NCI-H2196 treated with DMSO at 0.1 percent for 48 hours (cell line): ENCODE results near the gene TDRD7.

ENCODE experiments used
- DNase-seq: peaks from one replicate; lab custom pipeline; 2025; ENCODE audit not compliant: unreplicated experiment; lab: John Stamatoyannopoulos, UW

Gene TDRD7

GRCh38 chr9:97502984-97503861, 91.3 kb downstream of the TDRD7 start:
- no peak for DNase-seq

GRCh38 chr9:97503862-97504210, 91.9 kb downstream of the TDRD7 start:
- no peak for DNase-seq

GRCh38 chr9:97504381-97505216, 92.7 kb downstream of the TDRD7 start:
- DNase-seq, result no peak

- no peak for DNase-seq
Measured at GRCh38 chr9:97505845-97506244, 93.9 kb downstream of the TDRD7 start.

- no peak for DNase-seq
Measured at GRCh38 chr9:97506306-97506705, 94.4 kb downstream of the TDRD7 start.

GRCh38 chr9:97506787-97507186, 94.9 kb downstream of the TDRD7 start:
- no peak for DNase-seq

- no peak for DNase-seq
Measured at GRCh38 chr9:97507428-97507984, 95.6 kb downstream of the TDRD7 start.

GRCh38 chr9:97508852-97509251, 97.0 kb downstream of the TDRD7 start:
- DNase-seq, result no peak

GRCh38 chr9:97510797-97511654, 99.1 kb downstream of the TDRD7 start:
- no peak for DNase-seq

- no peak for DNase-seq
Measured at GRCh38 chr9:97511655-97512427, 99.9 kb downstream of the TDRD7 start.

GRCh38 chr9:97512966-97513560, 101.2 kb downstream of the TDRD7 start:
- no peak for DNase-seq

GRCh38 chr9:97514531-97514930, 102.6 kb downstream of the TDRD7 start:
- DNase-seq, result no peak

GRCh38 chr9:97515662-97516061, 103.8 kb downstream of the TDRD7 start:
- DNase-seq, result no peak

GRCh38 chr9:97516111-97516510, 104.2 kb downstream of the TDRD7 start:
- DNase-seq, result no peak

- DNase-seq, result no peak
Measured at GRCh38 chr9:97517331-97518089, 105.6 kb downstream of the TDRD7 start.

GRCh38 chr9:97518166-97518908, 106.4 kb downstream of the TDRD7 start:
- DNase-seq, result no peak

- DNase-seq, result no peak
Measured at GRCh38 chr9:97518909-97519307, 107.0 kb downstream of the TDRD7 start.

GRCh38 chr9:97519441-97519970, 107.6 kb downstream of the TDRD7 start:
- DNase-seq, result no peak
